IPS DF 6.9 (cell line): ENCODE data around the gene CAMTA1.

Experiments used
- DNase-seq: peaks from one replicate; pipeline ENCODE4 v3.0.0-alpha.2; 2013; ENCODE audit warnings: low read depth, low spot score
- H3K27ac ChIP-seq: one replicate; pipeline ENCODE4 v1.5.1; 2013; ENCODE audit warnings: low read length, control low read depth
- H3K27me3 ChIP-seq: 2 replicates; pipeline ENCODE4 v1.6.1; 2013; ENCODE audit warnings: mild to moderate bottlenecking, low read length; ENCODE audit not compliant: control insufficient read depth, insufficient read depth
- H3K36me3 ChIP-seq: 2 replicates; pipeline ENCODE4 v1.6.1; 2013; ENCODE audit warnings: low read length; ENCODE audit not compliant: control insufficient read depth, insufficient read depth
- H3K4me1 ChIP-seq: 2 replicates; pipeline ENCODE4 v1.6.1; 2013; ENCODE audit warnings: low read length; ENCODE audit not compliant: control insufficient read depth, insufficient read depth
- H3K4me3 ChIP-seq: 2 replicates; pipeline ENCODE4 v1.5.1; 2013; ENCODE audit warnings: mild to moderate bottlenecking, low read length
- H3K9me3 ChIP-seq: 2 replicates; pipeline ENCODE4 v1.6.1; 2013; ENCODE audit warnings: low read length, inconsistent platforms; ENCODE audit not compliant: control insufficient read depth, insufficient read depth
- WGBS: extraction: QIAGEN DNeasy Blood & Tissue Kit; methylation state at CpG from one replicate; pipeline ENCODE4 v1.1.7; 2013; ENCODE audit warnings: mixed read lengths, missing lambda C conversion rate; ENCODE audit not compliant: insufficient read length, insufficient coverage; 5-methylcytosine and 5-hydroxymethylcytosine counted together

CAMTA1 gene

DNA sequence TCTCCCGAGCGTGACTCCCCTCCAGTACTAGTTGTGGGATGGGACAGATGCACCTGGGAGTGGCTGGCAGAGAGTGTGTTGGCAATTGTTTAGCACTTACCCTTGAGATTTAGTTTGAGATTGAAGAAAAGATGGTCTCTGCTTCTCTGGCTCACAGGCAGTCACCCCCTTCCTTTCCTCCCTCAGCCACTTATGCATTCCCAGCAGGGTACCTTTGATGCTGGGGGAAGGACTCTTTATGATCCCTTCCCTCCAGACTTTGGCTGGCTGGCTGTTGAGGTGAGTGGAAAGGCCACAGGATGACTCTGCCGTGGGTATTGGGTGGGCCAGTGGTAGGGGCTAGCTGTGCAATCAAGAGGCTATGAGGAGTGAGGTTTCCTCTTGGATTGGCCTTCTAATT lies 236.8 kb downstream of the CAMTA1 start:
- Histone ChIP-seq H3K9me3 (no peaks in the 10 kb centered on the region), H3K27me3 (no peaks in the 10 kb centered on the region), H3K27ac (no peak overlapping the region), H3K4me3 (no peak overlapping the region), H3K4me1 (peaks cover 2% of the 10 kb centered on the region; the same call in 1 of the 2 replicates), H3K36me3 (no peaks in the 10 kb centered on the region)
- DNase-seq: no peak
- WGBS: no CpG with 5 or more reads among the region's 3 CpGs

DNA sequence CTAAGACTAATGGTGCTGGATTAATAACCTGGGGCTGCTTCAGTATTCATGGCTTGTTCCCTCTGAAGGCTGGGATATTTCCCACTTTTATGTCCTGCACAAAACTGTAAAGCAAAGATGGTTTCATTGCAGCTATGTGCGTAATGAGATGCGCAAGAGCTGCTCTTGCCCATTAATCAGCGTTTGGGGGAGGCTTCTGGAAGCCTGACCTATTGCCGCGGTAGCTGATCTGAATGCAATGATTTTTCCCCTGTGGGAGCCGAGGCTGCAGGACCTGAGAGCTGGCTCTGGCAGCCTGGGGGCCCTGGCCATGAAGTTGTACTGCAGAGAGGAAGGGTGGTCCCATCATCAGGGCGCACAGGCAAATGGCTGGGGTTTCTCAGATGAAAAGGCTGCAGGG lies 239.8 kb downstream of the CAMTA1 start:
- Histone ChIP-seq H3K27ac (no peak overlapping the region), H3K4me3 (no peak overlapping the region), H3K36me3 (no peaks in the 10 kb centered on the region), H3K9me3 (no peaks in the 10 kb centered on the region), H3K27me3 (no peaks in the 10 kb centered on the region), H3K4me1 (peaks cover 2% of the 10 kb centered on the region; the same call in 1 of the 2 replicates)
- no peak for DNase-seq
- WGBS: no CpG with 5 or more reads among the region's 7 CpGs

DNA sequence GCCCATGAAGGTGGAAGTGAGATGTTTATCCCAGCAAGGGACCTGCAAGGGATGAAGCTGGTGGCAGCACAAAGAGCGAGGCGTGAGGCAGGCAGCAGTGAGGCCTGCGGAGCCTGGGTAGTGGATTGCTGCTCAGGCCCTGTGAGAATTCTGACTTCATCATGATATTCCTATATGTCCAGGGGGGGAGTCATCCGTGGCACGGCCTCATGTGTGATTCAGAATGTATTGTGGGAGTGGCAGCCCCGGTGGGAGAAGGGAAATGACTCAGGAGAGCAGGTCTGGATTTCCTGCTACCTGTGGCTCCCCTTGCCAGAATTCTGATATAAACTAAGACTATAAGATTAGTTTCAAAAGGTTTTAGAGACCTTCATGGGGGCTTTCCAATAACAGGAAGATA lies 240.9 kb downstream of the CAMTA1 start:
- Histone ChIP-seq H3K27ac (no peak overlapping the region), H3K9me3 (no peaks in the 10 kb centered on the region), H3K4me1 (peaks cover 2% of the 10 kb centered on the region; the same call in 1 of the 2 replicates), H3K36me3 (no peaks in the 10 kb centered on the region), H3K4me3 (no peak overlapping the region), H3K27me3 (no peaks in the 10 kb centered on the region)
- WGBS: no CpG with 5 or more reads among the region's 6 CpGs
- no peak for DNase-seq

DNA sequence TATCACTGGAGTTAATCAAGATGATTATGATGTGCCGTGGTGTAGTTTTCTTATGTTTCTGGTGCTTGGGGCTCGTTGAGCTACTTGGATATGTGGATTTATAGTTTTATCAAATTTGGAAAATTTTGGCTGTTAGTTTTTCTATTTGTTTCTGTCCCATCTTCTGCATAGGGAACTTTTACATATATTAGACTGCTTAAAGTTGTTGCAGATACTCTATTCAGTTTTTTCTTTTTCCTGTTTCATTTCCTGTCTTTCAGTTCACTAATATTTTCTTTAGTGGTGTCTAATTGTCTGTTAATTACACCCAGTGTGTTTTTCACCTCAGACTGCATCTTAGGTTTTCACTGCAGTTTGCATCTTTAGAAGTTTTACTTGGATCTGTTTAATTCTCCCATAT lies 247.7 kb downstream of the CAMTA1 start:
- Histone ChIP-seq H3K4me1 (no peaks in the 10 kb centered on the region), H3K27ac (no peak overlapping the region)

DNA sequence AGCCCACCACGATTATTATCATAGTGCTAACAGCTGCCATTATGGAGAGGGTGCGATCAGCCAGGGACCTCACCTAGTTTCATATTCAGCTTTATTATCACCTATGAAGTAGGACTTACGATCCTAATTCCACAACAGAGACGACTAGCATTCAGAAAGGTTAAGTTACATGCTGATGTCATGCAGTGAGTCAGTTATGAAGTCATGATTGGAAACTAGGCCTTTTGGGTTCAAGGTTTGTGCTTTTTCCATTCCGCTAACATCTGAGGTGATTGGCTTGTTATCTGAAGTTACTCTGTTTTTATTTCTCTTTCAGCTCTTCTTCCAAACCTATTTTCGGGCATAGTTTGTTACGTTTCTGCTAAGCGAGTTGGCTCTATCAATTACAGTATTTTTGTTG lies 251.1 kb downstream of the CAMTA1 start:
- Histone ChIP-seq H3K27ac (no peak overlapping the region), H3K4me3 (no peak overlapping the region), H3K9me3 (no peaks in the 10 kb centered on the region; the same call in 1 of the 2 replicates), H3K27me3 (no peaks in the 10 kb centered on the region), H3K36me3 (no peaks in the 10 kb centered on the region), H3K4me1 (no peaks in the 10 kb centered on the region)
- no CpG with 5 or more reads among the region's 8 CpGs for WGBS
- no peak for DNase-seq

More for the DNA sequence above, 247.7 kb downstream of the CAMTA1 start:
- no peaks in the 10 kb centered on the region; the same call in 1 of the 2 replicates for H3K9me3 ChIP-seq
- no peak for DNase-seq
- no peak overlapping the region for H3K4me3 ChIP-seq
- H3K36me3 ChIP-seq: no peaks in the 10 kb centered on the region
- no peaks in the 10 kb centered on the region for H3K27me3 ChIP-seq
- WGBS: no CpG with 5 or more reads among the region's 2 CpGs

DNA sequence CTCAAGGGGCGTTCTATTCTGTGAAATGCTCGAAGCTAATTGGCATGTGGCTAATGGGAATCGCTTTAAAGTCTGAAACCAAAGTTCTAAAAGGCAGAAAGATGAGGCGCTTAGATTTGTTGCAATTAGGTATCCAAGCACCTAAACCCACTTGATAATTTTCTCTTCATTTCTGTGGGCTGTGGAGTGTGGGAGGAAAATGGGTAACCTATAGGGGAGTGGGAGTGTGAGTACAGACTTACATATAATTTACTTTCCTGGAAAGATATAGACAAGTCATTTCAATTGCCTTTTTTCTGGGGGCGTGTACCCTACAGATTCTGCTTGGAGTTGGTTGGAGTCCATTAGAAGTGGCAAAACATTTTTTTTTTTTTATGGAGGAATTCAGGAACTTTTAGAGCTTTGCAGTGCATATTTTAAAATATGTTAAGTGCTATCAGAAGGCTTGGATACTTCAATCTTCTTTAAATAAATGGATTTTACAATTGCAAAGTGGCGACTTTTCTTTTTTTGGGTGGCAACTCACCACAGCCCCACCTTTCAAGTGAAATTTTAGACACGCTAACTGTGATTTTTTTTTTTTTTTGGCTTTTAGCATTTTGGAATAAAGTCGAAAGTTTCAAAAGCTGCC lies 254.5 kb downstream of the CAMTA1 start:
- WGBS: no CpG with 5 or more reads among the region's 8 CpGs
- Histone ChIP-seq H3K27me3 (no peaks in the 10 kb centered on the region), H3K36me3 (no peaks in the 10 kb centered on the region), H3K27ac (no peak overlapping the region), H3K9me3 (no peaks in the 10 kb centered on the region), H3K4me1 (no peaks in the 10 kb centered on the region; the same call in 1 of the 2 replicates), H3K4me3 (no peak overlapping the region)
- no peak for DNase-seq

DNA sequence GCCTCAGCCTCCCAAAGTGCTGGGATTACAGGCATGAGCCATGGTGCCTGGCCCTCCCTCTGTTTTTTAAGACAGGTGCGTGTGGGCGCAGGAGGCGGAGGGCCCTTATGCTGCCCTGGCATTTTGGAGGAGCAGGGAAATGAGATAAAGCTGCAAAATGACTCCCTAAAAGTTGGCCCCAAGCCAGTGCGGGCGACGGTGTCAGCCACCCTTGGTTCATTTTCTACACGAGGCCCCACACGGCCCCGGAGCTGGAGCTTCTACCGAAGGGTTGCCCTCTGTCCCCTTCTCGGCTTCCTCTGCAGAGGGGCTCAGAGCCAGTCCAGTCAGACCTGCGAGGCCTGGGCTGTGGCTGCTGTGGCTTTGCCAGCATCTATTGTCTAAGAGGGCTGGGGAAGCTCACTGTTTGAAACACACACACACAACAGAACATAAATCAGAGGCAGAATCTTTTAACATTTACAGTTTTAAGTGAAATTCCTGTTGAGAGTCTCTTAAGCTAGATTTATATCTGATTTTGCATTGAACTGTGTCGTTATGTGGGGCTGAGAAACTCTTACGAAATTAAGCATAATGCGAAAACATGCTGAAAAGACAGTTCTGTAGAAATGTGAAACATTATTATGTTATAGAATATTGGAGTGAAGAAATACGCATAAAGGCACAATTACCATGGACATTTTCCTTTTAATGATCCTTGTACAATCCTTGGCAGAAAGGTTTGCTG lies 255.9 kb downstream of the CAMTA1 start:
- no CpG with 5 or more reads among the region's 16 CpGs for WGBS
- Histone ChIP-seq H3K4me1 (no peaks in the 10 kb centered on the region; the same call in 1 of the 2 replicates), H3K27me3 (no peaks in the 10 kb centered on the region), H3K4me3 (no peak overlapping the region), H3K9me3 (no peaks in the 10 kb centered on the region), H3K36me3 (no peaks in the 10 kb centered on the region), H3K27ac (no peak overlapping the region)
- no peak for DNase-seq

DNA sequence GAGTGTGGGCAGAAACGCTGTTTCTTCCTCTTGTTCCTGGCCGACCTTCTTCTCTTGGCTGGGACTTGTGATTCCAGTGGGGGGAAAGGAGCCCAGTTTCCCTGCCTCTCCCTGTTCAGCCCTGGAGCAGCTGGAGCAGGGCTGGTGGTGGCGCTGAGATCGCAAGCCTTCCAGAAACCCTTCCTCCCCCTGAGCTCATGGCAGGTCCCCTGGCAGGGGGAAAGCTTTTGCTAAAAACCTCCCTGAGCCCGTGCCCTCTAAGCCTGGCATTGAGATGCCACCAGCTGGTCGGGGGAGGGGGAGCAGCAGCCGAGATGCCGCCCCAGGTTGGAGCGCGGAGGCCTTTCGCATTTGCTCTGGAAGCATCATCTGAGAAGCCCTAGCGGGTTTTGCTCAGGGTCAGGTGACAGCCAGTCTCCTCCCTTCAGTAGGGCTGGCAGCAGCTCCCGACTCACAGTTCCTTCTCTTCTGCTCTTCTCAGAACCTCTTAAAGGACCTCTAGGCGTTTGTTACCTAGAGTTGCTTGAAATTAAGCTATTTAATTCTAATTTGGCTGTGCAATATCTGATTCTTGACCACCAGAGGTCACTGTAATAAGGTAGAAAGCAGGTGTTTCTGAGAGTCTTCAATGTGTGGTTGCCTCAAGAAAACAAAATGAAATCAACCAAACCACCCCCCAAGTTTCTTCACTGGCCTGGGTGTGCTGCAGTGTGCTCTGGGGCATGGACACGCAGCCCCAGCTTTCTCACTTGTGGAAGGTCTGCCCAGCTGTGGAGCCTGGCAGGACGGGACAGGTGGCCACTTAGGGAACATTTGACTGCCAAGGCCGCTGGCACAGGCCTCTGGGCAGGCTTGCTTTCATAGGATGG lies 257.3 kb downstream of the CAMTA1 start:
- Histone ChIP-seq H3K27me3 (no peaks in the 10 kb centered on the region), H3K36me3 (no peaks in the 10 kb centered on the region), H3K4me1 (no peaks in the 10 kb centered on the region; the same call in 1 of the 2 replicates), H3K4me3 (no peak overlapping the region), H3K27ac (no peak overlapping the region), H3K9me3 (no peaks in the 10 kb centered on the region)
- DNase-seq: no peak
- no CpG with 5 or more reads among the region's 17 CpGs for WGBS

DNA sequence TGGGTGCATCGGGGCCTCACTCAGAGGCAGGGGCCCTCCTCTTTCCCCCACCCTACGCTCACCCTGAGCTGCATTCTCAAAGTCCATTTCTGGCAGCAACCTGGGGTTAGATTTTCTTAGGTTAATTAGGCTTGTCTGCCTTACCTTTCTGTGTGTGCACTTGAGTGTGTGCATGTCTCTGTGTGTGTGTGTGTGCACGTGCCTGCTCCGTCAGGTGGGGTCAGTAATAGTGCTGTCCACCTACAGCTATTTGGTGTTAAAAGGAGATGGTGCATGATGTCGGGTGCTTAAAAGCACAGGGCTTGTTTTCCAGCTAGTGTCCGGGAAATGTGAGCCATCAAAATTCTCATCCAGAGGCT lies 257.9 kb downstream of the CAMTA1 start:
- Histone ChIP-seq H3K4me3 (no peak overlapping the region), H3K4me1 (no peaks in the 10 kb centered on the region; the same call in 1 of the 2 replicates), H3K27me3 (no peaks in the 10 kb centered on the region), H3K36me3 (no peaks in the 10 kb centered on the region), H3K9me3 (no peaks in the 10 kb centered on the region), H3K27ac (no peak overlapping the region)
- no peak for DNase-seq
- no CpG with 5 or more reads among the region's 6 CpGs for WGBS

DNA sequence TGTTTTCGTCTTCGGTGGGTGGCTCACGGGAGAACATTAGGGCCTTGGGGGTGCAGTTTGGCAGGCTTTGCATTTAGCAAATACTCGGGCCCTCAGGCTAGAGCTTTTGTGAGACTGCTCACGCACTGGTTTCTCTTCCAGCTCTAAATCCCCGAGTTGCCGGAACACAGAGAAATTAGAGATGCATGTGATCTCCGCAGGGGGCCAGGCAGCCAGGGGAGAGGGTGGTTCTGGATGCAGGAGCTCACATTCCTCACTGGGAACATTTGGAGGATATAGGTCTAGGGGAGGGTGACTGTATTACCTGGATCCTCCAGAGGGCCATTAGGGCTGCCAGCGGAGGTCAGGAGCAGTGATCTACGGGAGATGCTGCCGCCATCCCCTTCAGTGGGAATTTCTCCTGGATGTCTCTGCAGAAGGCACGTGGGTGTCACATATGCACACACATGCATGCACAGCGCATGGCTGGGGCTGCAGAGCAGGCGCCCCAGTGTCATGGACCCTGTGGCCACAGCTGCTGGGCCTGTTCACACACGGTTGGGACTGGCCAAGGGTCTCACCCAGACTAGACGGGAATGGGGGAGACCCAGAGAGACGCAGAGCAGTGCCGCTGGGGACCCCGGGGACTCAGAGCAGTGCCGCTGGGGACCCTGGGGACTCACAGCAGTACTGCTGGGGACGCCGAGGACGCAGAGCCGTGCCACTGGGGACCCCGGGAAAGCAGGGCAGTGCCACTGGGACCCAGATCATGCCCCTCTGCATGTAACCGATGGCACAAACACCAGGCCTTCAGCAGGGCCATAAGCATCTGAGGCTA lies 258.7 kb downstream of the CAMTA1 start:
- Histone ChIP-seq H3K36me3 (no peaks in the 10 kb centered on the region), H3K27me3 (no peaks in the 10 kb centered on the region), H3K4me1 (no peaks in the 10 kb centered on the region; the same call in 1 of the 2 replicates), H3K4me3 (no peak overlapping the region), H3K27ac (no peak overlapping the region), H3K9me3 (no peaks in the 10 kb centered on the region)
- no CpG with 5 or more reads among the region's 26 CpGs for WGBS
- DNase-seq: no peak
